SU-DHL-6 (cell line): ENCODE measurements around the gene SMARCA1.
A peak's percentile ranks its signal among the peaks of the same experiment; 100 is the strongest.

ENCODE experiments used
- H2AFZ ChIP-seq: fragments of 200-600 bp; sonication (generic); 2 replicates; pipeline ENCODE4 v1.6.1; 2014; ENCODE audit warnings: low read depth, mild to moderate bottlenecking, moderate library complexity, mixed read lengths, antibody characterized with exemption, low read length; ENCODE audit not compliant: severe bottlenecking
- H3F3A ChIP-seq: fragments of 200-600 bp; shearing (Covaris generic); 2 replicates; pipeline ENCODE4 v1.6.0; 2016; ENCODE audit warnings: antibody characterized with exemption, mild to moderate bottlenecking; ENCODE audit not compliant: insufficient read depth
- H3K27ac ChIP-seq: fragments of 200-600 bp; sonication (generic); 2 replicates; pipeline ENCODE4 v1.5.1; 2016; ENCODE audit warnings: low read depth, mild to moderate bottlenecking, low read length, moderate library complexity, mixed read lengths
- H3K27me3 ChIP-seq: fragments of 200-600 bp; sonication (generic), shearing (Covaris generic); 2 replicates; pipeline ENCODE4 v1.6.0; 2014; ENCODE audit warnings: mild to moderate bottlenecking, low read length
- H3K36me3 ChIP-seq: fragments of 200-600 bp; sonication (generic); 2 replicates; pipeline ENCODE4 v1.6.1; 2014; ENCODE audit warnings: mild to moderate bottlenecking, low read length, mixed read lengths
- H3K4me2 ChIP-seq: fragments of 300-600, 200-600 bp; shearing (Covaris generic), sonication (generic); 2 replicates; pipeline ENCODE4 v1.6.0; 2014; ENCODE audit warnings: low read length, low read depth, mild to moderate bottlenecking; ENCODE audit not compliant: poor library complexity, severe bottlenecking
- H3K4me3 ChIP-seq: fragments of 200-600 bp; sonication (generic); 2 replicates; pipeline ENCODE4 v1.5.1; 2014; ENCODE audit warnings: antibody characterized with exemption, low read length, mild to moderate bottlenecking, mixed read lengths; ENCODE audit not compliant: insufficient read depth, poor library complexity, severe bottlenecking
- H3K79me2 ChIP-seq: fragments of 200-600 bp; sonication (generic); 2 replicates; pipeline ENCODE4 v1.6.1; 2014; ENCODE audit warnings: mild to moderate bottlenecking, low read length, moderate library complexity; ENCODE audit not compliant: insufficient read depth
- H3K9ac ChIP-seq: fragments of 200-600 bp; sonication (generic); 2 replicates; pipeline ENCODE4 v1.7.0; 2014; ENCODE audit warnings: mild to moderate bottlenecking, low read length
- H3K9me2 ChIP-seq: fragments of 200-600 bp; sonication (generic); replicated peaks from 2 replicates; pipeline ENCODE4 v1.6.1; 2014; ENCODE audit warnings: low read length; ENCODE audit not compliant: insufficient read depth
- H3K9me3 ChIP-seq: fragments of 200-600 bp; sonication (generic); 2 replicates; pipeline ENCODE4 v1.6.1; 2014; ENCODE audit warnings: low read length, mixed read lengths; ENCODE audit not compliant: insufficient read depth
- H4K20me1 ChIP-seq: fragments of 200-600 bp; sonication (generic); 2 replicates; pipeline ENCODE4 v1.6.1; 2014; ENCODE audit warnings: low read depth, mild to moderate bottlenecking, antibody characterized with exemption, low read length, moderate library complexity, mixed read lengths
- CTCF ChIP-seq: fragments of 200-600 bp; sonication (generic); IDR thresholded peaks from one replicate; pipeline ENCODE4 v1.5.1; 2017; ENCODE audit warnings: antibody characterized with exemption, mild to moderate bottlenecking, low read length, moderate library complexity; ENCODE audit not compliant: insufficient read depth, poor library complexity, severe bottlenecking
- EZH2phosphoT487 ChIP-seq: fragments of 200-600 bp; sonication (generic), shearing (Covaris generic); conservative IDR thresholded peaks from 2 replicates; pipeline ENCODE4 v1.6.1; 2018; ENCODE audit warnings: mild to moderate bottlenecking, antibody characterized with exemption, low read length, moderate library complexity, mixed read lengths

SMARCA1 gene

GRCh38 chrX:129544780-129545179, 21.5 kb upstream of the SMARCA1 start:
- Histone ChIP-seq H3K79me2 (no peaks in the 10 kb centered on the region), H3F3A (no peaks in the 10 kb centered on the region), H3K27me3 (no peaks in the 10 kb centered on the region), H3K27ac (no peak overlapping the region), H3K36me3 (no peaks in the 10 kb centered on the region), H3K9ac (no peak overlapping the region), H3K4me3 (no peak overlapping the region), H2AFZ (no peak overlapping the region), H3K4me2 (no peak overlapping the region), H4K20me1 (no peaks in the 10 kb centered on the region), H3K9me3 (no peaks in the 10 kb centered on the region), H3K9me2 (no peaks in the 10 kb centered on the region)
- TF ChIP-seq EZH2phosphoT487: no peak
- no peak for TF ChIP-seq CTCF

GRCh38 chrX:129540722-129541184, 17.5 kb upstream of the SMARCA1 start:
- Histone ChIP-seq H3K4me3 (no peak overlapping the region), H3K4me2 (peak overlapping the region; percentile 31), H3K9me2 (no peaks in the 10 kb centered on the region), H3K36me3 (no peaks in the 10 kb centered on the region), H4K20me1 (no peaks in the 10 kb centered on the region), H2AFZ (no peak overlapping the region), H3K79me2 (no peaks in the 10 kb centered on the region), H3K27me3 (no peaks in the 10 kb centered on the region), H3K9ac (no peak overlapping the region), H3K9me3 (no peaks in the 10 kb centered on the region), H3K27ac (no peak overlapping the region), H3F3A (no peaks in the 10 kb centered on the region)
- TF ChIP-seq CTCF (no peak), EZH2phosphoT487 (no peak)

GRCh38 chrX:129540068-129540653, 16.9 kb upstream of the SMARCA1 start, which contains the start of gene OCRL:
Gene OCRL (plus strand): TSS chrX:129540259. CDS start chrX:129540440, 181 bp downstream.
- H3K9me2 ChIP-seq: no peaks in the 10 kb centered on the region
- peak within 1 kb of the TSS; percentile 59 for H3K9ac ChIP-seq
- peak within 1 kb of the TSS; percentile 48 for H3K4me2 ChIP-seq
- no peak for TF ChIP-seq EZH2phosphoT487
- TF ChIP-seq CTCF: peak; percentile 16
- H3K9me3 ChIP-seq: no peaks in the 10 kb centered on the region
- H3F3A ChIP-seq: no peaks in the 10 kb centered on the region
- H4K20me1 ChIP-seq: no peaks in the 10 kb centered on the region
- H2AFZ ChIP-seq: peak within 1 kb of the TSS; percentile 68
- H3K79me2 ChIP-seq: no peaks in the 10 kb centered on the region
- no peaks in the 10 kb centered on the region for H3K27me3 ChIP-seq
- H3K27ac ChIP-seq: no peak within 1 kb of the TSS
- H3K36me3 ChIP-seq: no peaks in the 10 kb centered on the region
- H3K4me3 ChIP-seq: peak within 1 kb of the TSS; percentile 52
